IPS-11a (cell line): ENCODE data around the gene HS6ST3.

Experiments used
- H3K4me3 ChIP-seq: one replicate; pipeline ENCODE4 v1.5.1; 2013; ENCODE audit warnings: low read depth, low read length, control low read depth

HS6ST3 gene

DNA sequence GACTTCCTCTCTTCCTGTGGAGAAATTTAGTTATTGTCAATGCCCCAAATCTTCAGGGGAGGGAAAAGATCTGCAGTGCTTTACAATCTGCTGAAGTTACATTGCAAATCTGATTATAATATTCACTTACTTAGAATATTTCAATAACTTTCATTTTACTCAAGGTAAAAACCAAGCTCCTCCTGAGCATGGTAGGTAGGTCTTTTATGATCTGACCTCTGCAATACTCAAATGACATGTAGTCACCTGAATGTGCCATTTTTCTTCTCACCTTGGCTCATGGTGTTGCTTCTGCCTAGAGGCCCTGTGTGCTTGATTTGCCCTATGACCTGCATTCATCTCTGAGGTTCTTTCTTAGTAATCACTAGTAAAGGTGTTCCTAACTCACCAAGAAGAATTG is 331.4 kb downstream of the HS6ST3 start:
- no peak overlapping the region for H3K4me3 ChIP-seq

DNA sequence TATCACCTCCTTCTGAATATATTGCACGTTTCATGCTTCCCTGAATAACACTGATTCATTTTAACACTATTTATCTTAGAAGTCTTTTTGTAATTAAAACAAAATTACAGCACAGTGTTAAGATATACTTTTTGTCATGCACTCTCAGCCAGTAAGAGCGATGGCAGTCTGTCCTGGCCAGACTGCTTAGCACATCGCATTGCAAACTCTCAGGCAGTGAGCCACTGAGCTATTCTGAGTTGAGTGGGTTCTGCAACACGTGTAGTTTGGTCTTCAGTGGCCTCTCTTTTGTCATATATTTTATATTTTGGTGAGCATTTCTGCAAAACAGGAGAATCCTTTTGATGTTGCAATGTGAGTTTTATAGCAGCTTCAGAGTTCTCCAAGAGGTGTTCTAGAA is 332.1 kb downstream of the HS6ST3 start:
- no peak overlapping the region for H3K4me3 ChIP-seq

DNA sequence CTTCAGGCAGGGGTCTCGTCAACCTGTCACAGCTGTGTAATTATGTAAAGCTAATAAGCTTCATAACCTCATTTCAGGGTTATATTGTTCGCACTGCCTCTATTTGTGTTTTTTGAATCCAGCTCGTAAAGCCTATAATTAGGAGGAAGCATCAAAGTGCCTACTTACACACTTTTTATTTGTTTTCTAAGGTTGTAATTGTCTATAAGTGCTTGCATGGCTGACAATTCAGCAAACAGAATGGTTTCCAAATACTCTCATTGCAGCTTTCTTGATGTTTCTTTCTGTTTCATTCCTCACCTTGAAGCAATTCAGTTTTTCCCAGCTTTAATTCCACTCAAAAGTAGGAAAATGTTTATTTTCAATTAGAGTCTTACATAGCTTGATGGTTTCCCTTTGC is 336.3 kb downstream of the HS6ST3 start:
- no peak overlapping the region for H3K4me3 ChIP-seq

DNA sequence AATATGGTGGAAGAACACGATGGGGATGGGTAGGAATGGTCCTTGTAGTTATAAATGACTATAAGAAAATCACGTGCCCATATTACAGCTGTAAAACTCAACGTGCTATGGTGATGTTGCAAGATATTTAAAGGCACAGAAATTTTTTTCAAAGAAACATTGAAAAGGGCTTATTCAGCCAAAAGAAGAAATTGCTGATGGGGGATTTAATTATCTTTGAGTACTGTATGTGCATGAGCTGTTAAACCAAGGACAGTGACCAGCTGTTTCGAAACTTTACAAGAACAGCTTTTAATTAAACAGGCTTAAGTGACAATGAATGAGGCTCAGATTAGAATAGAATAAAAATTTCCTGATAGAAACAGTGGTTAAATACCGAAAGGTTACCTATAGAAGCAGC is 339.0 kb downstream of the HS6ST3 start:
- no peak overlapping the region for H3K4me3 ChIP-seq

DNA sequence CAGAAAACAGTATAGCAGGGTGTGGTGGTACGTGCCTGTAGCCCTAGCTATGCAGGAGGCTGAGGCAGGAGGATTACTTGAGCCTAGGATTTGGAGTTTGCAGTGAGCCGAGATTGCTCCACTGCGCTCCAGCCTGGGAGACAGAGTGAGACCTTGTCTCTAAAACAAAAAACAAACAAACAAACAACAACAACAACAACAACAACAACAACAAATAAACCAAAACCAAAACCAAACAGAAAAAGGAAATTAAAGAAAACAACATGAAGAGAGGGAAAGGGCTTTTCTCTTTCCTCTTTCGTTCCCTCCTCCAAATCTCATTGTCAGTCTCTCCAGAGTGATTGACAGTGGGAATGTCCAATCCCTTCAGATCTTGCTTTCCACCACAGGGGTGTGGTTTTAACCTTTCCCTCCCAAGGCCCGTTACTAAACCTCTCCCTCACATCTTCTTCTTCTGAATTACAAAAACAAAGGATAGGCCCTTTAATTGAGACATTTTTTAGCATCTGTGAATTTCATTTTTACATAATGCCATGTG is 341.2 kb downstream of the HS6ST3 start:
- no peak overlapping the region for H3K4me3 ChIP-seq

DNA sequence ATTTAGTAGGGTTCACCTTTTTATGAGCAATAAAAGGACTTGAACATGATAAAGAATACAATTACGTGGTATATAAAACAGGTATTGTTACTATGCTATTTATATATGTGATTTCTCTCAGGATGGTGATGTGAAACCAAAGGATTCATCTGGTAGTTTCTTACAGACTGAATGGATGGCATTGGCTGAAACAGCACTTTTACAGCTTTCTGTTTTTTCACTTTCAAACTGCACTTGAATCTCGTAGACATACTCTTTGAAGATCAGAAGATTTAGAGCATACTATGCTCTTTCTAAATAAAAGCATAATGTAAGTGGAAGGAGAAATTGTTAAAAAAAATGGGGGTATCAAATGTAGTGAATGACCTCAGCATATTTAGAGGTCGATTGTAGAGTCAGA is 354.8 kb downstream of the HS6ST3 start:
- no peak overlapping the region for H3K4me3 ChIP-seq

DNA sequence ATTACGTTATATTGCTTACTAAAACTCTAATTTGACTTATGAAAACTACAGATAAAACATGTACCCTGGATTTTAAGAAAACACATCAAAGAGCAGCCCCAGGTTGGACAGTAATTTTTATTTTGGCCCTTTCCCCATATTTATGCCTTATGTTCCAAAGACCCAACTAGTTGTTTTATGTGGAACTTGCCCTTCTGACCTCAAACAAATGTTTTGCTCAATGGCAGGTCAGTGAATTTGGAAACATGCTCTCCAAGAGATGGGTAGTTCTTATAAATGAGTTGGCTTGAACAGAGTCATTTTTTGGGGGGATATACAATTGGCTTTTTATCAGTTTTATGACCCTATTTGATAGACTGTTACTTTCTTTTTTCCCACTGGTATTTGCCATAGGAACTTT is 360.0 kb downstream of the HS6ST3 start:
- H3K4me3 ChIP-seq: no peak overlapping the region

DNA sequence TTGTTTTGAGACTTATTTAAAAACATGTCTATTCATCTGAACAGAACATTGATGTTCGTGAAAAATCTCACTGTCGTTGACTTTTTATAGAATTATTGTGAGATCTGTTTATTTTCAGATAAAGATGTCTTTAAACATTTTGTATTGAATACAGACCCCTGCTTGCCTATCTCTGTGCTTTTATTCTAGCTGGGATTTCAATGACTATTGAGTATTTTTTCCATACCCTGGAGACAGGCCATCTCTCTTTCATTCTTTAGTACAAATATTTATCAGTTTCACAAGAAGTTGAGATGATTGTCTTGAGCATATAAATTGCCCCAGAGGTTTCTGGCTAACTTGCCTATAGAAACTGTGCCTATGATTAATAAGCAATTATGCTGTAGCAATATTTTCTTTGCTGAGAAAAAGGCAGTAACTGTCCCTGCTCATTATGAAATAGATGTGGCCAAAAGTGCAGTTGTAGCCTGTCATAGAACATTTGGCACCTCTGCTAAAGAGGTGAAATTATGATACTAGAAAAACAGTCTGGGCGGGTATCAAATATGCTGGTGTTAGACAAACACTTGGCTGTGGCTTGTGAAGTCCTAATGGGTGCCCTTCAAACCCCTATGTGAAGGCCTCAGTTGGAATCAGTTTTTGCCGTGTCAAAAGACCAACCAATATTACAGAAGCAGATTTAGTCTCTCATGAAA is 360.6 kb downstream of the HS6ST3 start:
- H3K4me3 ChIP-seq: no peak overlapping the region

DNA sequence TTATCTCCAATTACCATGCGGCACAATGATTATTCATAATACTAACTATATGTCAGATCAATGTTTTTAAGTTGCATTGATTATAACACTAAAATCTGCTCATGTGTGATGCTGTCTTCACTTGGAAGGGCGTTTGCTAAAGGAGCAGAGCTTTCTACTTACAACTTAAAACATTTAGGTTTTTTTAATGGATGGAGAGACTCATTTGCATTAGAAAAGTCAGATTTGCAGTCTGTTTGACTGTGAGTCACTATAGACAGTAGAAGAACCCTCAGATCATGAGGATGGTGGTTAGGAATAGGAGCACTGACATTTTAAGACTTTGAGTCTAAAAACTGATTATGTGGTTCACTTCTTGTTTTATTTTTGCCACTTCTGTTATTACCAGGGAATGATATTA is 364.6 kb downstream of the HS6ST3 start:
- H3K4me3 ChIP-seq: no peak overlapping the region

DNA sequence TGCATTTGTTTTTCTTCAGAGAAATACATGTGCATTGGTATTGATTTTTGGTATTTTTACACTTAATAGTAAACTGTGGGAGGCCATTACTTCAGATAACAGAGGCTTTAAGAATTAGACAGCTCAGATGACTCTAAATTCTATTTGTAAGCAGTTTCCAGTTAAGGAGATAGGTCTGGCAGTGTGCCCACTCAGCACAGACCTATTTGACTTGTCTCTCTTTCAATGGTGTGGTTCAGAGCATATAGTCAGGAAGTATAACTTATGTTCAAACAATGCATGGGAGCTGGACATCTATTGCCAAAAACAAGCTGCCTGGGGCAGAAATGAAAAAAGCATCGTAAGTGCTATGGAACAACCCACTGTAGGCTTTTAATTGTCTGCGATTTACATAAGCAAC is 370.7 kb downstream of the HS6ST3 start:
- no peak overlapping the region for H3K4me3 ChIP-seq

DNA sequence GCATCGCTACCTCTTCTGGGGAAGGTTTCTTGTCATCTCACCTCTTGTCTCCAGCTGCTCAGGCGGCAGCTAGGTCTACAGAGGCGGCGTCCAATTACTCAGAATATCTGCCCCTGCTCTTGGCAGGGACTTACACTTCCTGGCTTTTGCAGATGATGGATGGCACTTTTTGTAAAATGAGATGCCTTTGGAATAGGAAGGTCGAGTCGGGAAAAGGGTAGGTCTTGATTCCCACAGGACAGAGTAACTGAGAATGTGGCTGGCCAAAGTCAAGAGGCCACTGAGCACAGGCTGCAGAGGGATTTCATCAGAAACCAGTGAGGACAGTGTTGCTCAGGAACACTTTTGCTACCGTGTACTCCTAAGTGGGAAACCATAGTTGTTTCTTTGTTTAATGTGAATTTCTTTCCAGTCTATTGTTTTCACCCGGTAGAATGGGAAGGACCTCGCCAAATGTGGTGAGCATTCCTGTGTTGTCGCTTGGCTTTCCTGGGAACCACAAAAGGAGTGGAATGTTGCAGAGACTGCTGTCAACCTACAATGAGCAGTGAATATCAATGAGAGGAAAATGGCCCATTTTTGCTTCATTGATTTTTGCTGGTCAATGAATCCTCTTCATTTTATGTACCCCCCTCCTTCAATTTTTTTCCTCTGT is 383.7 kb downstream of the HS6ST3 start:
- H3K4me3 ChIP-seq: no peak overlapping the region

DNA sequence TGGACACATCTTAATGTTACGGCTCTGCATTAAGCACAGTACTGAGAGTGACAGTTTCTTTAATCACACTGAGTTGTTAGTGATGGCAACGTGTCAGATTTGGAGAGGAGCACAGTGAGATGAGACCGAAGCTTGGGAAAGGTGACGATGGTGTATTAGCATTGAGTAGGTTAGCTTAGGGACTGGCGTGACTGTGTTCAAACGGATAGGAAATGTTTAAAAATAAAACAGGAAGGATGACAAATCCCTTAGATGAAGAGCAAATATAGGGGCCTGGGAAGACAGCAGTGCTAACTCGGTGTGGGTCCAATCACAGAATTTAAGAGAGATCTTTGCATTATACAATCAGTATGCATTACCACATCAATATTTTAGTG is 384.3 kb downstream of the HS6ST3 start:
- H3K4me3 ChIP-seq: no peak overlapping the region

DNA sequence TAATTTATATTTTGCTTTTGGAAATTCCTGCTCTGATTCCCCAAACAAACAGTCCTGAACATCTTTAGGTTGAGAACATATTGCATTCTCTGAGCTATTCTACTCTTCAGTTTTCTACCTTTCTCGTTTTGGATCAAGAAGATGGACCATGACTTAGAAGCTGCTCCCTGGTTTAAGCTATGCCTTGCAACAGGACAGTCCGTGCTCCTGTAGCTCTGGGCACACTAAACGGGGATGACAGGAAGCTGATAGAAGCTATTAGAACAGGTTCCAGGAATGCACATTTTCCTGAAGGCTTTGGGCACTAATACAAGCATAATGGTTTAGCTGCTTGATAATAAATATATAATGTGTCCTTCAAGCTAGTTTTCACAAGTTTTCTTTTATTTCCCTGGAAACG is 385.2 kb downstream of the HS6ST3 start:
- no peak overlapping the region for H3K4me3 ChIP-seq

DNA sequence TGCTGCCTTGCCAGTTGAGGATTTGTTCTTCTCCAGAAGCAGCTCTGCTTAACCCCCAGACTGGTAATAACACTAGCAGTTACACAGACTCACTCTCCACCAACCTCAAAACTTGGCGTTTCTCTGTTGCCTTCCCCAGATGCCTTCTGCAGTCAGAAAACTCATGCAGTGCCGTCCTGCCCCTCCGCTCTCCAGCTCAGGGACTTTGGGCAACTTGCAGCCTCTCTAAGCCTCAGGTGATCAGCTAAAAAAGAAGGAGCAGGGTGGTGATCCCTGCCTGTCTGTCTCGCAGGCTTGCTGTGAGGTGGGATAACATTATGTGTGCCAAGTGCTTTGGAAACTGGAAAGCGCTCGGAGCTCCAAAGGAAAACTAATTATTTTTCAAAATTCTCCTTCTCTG is 391.6 kb downstream of the HS6ST3 start:
- no peak overlapping the region for H3K4me3 ChIP-seq

DNA sequence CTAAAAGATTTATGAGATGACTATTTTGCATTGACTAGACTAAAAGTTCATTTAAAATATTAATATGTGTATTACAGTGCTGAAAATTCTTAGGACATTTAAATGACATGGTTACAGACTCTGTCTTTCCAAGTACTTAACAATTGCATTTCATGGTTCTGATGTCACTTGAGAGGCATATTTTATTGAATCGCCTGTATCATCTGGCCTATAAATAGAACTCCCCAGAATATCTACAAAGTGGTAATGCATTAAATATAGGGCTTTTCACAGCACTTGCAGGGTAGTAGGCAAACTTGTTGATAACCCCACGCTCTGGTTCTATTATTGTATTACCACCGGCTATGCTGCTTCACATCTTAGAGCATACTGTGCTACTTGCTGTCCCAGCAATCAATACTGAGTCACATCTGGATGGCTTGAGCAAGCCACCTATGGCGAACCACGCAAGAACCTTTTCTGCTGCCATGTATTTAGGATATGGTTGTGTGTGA is 400.6 kb downstream of the HS6ST3 start:
- H3K4me3 ChIP-seq: no peak overlapping the region

DNA sequence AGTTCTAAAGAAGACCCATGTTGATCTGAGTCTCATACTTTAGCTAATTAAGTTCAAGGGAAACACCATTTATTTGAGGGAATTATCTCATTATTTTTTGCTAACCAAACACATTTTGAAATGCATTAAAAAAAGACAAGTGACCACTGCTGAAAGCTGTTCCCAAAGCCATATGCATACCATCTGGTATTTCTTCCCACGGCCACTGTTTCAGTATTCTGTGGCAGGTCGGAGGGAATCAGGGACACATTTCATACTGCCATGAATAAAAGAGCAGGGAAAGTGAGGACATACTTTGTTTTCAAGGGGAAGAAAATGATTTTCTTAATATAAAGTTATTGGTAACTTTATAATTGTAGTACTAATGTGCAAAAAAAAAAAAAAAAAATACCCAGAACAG is 401.2 kb downstream of the HS6ST3 start:
- no peak overlapping the region for H3K4me3 ChIP-seq

DNA sequence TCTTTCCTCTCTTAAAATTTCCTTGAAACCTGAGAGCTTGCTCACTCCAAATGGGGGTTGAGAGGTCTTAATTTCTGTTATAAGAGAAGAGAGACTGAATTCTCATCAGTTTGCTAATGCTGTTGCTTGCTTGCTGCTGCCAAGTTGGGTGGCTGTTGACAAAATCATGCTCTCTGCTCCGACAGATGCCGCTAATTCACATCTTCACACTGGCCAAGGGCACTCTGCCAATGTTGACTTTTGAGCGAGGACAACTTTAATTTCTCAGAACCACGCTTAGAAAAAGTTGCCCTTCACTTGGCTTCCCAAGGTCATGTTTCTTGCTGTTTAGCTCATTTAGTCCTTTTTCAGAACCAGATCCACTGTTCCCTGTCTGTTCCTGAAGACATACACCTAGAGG is 402.9 kb downstream of the HS6ST3 start:
- no peak overlapping the region for H3K4me3 ChIP-seq

DNA sequence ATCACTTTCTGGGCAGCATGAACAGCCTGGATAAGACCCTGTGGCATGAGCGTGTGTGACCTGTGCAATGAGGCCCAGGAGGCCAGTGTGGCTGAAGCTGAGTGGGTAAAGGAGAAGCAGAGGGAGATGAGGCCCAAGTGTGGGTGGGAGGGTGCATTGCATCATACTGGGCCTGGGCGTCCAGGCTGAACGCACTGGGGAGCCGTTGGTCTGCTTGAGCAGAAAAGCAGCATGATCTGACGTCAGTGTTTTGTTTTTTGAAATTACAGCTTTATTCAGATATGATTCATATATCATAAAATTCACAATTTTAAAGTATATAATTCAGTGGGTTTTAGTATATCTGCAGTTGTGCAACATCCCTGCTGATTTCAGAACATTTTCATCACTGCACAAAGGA is 409.7 kb downstream of the HS6ST3 start:
- H3K4me3 ChIP-seq: no peak overlapping the region

DNA sequence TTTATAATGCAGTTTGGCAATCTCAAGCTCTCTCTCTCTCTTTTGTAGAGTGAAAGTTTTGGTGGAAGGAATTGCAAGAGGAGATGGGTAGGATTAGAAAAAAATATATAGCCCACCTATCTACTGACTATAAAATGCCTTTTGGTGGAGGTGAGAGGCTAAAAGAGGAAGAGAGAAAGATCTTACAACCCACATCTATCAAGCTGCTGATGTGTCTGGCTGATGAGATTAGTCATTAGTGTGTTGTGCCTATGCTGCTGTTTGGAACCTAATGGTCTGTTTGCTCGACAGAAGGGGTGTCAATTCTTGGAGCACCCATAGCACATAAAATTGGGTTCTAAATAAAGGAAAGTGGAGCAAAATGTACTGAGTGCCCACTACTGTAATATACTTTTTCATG is 411.0 kb downstream of the HS6ST3 start:
- H3K4me3 ChIP-seq: no peak overlapping the region

DNA sequence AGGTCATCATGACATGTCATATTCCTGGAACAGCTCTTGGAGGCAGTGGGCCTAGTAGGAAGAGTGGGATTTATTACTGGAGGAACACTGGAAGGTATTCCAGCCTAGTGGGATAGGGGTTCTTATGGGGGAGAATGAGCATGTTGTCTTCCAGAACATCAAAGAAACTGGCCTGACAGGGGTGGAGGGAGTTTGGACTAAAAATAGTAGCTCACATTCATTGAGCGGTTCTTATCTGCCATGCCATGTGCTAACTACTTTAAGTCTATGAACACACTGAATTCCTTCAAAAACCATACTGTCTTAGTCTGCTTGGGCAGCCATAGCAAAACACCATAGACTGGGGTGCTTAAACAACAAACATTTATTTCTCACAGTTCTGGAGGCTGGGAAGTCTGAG is 413.6 kb downstream of the HS6ST3 start:
- no peak overlapping the region for H3K4me3 ChIP-seq

DNA sequence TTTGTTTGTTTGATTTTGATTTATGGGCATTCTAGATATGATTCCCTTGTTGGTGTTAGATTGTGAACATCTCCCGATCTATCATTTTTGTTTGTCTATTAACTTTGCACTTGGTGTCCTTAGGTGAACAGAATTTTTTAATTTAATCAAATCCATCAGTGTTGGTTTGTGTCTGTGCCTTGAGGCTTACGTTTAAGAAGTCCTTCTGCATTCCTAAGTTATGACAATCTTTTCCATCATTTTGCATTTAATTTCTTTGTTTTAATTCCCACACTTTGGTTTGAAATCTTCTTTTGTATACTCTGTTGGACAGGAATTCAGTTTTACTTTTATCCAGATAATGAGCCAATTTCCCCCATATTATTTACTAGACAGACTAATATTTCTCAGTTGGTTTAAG is 421.7 kb downstream of the HS6ST3 start:
- no peak overlapping the region for H3K4me3 ChIP-seq

DNA sequence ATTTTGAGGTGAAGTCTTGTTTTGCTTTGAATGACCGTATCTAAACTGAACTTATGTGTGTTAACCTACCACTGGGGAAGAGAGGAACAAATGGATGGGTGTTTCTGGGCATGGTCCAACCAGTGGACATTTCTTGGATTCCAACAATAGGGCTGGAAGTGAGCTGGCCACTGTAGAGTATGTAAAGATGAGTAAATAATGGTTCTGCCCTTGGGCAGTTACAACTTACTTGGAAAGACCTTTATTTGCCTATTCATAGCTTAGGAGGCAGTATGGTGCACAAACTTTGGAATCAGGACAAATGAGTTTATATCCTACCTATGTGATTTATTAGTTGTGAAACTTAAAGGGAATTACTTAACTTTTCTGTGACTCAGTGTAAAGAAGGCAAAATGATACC is 429.5 kb downstream of the HS6ST3 start:
- no peak overlapping the region for H3K4me3 ChIP-seq
